Hepatocyte (in vitro differentiated cells): ENCODE measurements around the gene IGF1. TPM values are rescaled to one million over a fixed set of nuclear protein-coding genes. Genes with fewer than 3 reads are reported as not detected.
"Not testable (repeated sequence)": the region's sequence is repeated elsewhere in the genome, so short reads cannot be mapped to it uniquely, and the experiment has no call there.

Source experiments
- DNase-seq: peaks from one replicate; pipeline ENCODE4 v3.0.0-alpha.2; 2016; ENCODE audit warnings: low spot score
- H2AFZ ChIP-seq: fragments of 200-600 bp; sonication (generic); 2 replicates; pipeline ENCODE4 v1.6.0; 2016; ENCODE audit warnings: antibody characterized with exemption, mild to moderate bottlenecking
- H3K27ac ChIP-seq: fragments of 200-600 bp; sonication (generic); 2 replicates; pipeline ENCODE4 v1.5.1; 2016; ENCODE audit warnings: mild to moderate bottlenecking
- H3K27me3 ChIP-seq: fragments of 200-600 bp; sonication (generic); 2 replicates; pipeline ENCODE4 v1.6.1; 2016
- H3K36me3 ChIP-seq: fragments of 200-600 bp; sonication (generic); replicated peaks from 2 replicates; pipeline ENCODE4 v1.5.1; 2016; ENCODE audit warnings: low read depth; ENCODE audit not compliant: insufficient read depth
- H3K4me1 ChIP-seq: fragments of 200-600 bp; sonication (generic); 2 replicates; pipeline ENCODE4 v1.5.1; 2016; ENCODE audit warnings: mild to moderate bottlenecking, moderate library complexity; ENCODE audit not compliant: insufficient read depth
- H3K4me2 ChIP-seq: fragments of 200-600 bp; sonication (generic); 2 replicates; pipeline ENCODE4 v1.6.0; 2016
- H3K4me3 ChIP-seq: fragments of 200-600 bp; sonication (generic); 2 replicates; pipeline ENCODE4 v1.5.1; 2016; ENCODE audit warnings: mild to moderate bottlenecking
- H3K79me2 ChIP-seq: fragments of 200-600 bp; sonication (generic); 2 replicates; pipeline ENCODE4 v1.6.0; 2017; ENCODE audit warnings: mild to moderate bottlenecking
- H3K9me2 ChIP-seq: fragments of 200-600 bp; sonication (generic); replicated peaks from 2 replicates; pipeline ENCODE4 v1.6.0; 2017; ENCODE audit warnings: mild to moderate bottlenecking; ENCODE audit not compliant: insufficient read depth
- H3K9me3 ChIP-seq: fragments of 200-600 bp; sonication (generic); 2 replicates; pipeline ENCODE4 v1.5.1; 2016; ENCODE audit warnings: low read depth, mild to moderate bottlenecking
- H4K20me1 ChIP-seq: fragments of 200-600 bp; sonication (generic); 2 replicates; pipeline ENCODE4 v1.6.0; 2016; ENCODE audit warnings: mild to moderate bottlenecking; ENCODE audit not compliant: insufficient read depth, poor library complexity, severe bottlenecking
- EZH2 ChIP-seq: fragments of 200-600 bp; sonication (generic); IDR thresholded peaks from 2 replicates; pipeline ENCODE4 v1.6.1; 2016; ENCODE audit warnings: antibody characterized with exemption, mild to moderate bottlenecking, borderline replicate concordance
- EZH2phosphoT487 ChIP-seq: fragments of 200-600 bp; sonication (generic); IDR thresholded peaks from one replicate; pipeline ENCODE4 v1.6.1; 2018; ENCODE audit warnings: antibody characterized with exemption, mild to moderate bottlenecking, low read depth, moderate library complexity; ENCODE audit not compliant: unreplicated experiment, severe bottlenecking
- WGBS: methylation state at CpG from one replicate; pipeline ENCODE4 v1.1.6; 2016; ENCODE audit warnings: low lambda C conversion rate; ENCODE audit errors: missing lambda C conversion rate; 5-methylcytosine and 5-hydroxymethylcytosine counted together
- polyA plus RNA-seq: library from polyadenylated mRNA; unstranded; fragments of >200 nt; fragmentation: Nextera tagmentation; extraction: Ambion mirVana; gene quantifications from 2 replicates; pipeline ENCODE4 v1.2.1, GENCODE V29; 2016
- total RNA-seq: library from RNA; depleted of rRNA; stranded (reverse); fragments of >200 nt; gene quantifications from 2 replicates; pipeline ENCODE4 v1.2.3, GENCODE V29; 2014
- TF ChIP-seq, protein P1 (sequence below): fragments of 200-600 bp; sonication (generic); IDR thresholded peaks from 2 replicates; pipeline ENCODE4 v1.5.1; 2016; ENCODE audit warnings: antibody characterized with exemption, mild to moderate bottlenecking; ENCODE audit not compliant: poor library complexity

The IGF1 gene
- total and polyA plus RNA-seq, 2 experiments from 2014 or later = 10.0 to 12.0 TPM

DNA sequence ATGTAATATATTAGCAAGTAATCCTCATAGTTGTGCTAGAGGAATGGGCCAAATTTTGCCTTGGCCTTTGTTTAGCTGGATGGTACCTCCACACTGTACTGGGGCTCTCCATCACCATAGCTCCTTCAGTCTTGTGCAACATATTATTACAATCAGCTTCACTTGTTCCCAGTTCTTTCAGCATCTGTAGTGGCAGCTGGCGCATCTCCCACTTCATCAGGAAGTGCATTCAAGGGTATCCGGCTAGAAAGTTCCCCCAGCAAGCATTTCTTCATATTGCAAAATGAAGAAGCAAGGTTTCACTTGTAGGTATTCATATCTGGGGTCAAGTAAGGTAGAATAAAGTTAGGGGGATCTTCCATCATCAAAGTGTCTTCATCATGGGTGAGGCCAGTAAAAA lies 123.7 kb downstream of the IGF1 start:
- Histone ChIP-seq H3K27ac (no peak overlapping the region), H3K4me2 (no peak overlapping the region), H3K9me3 (no peaks in the 10 kb centered on the region), H3K4me1 (no peaks in the 10 kb centered on the region), H4K20me1 (no peaks in the 10 kb centered on the region), H3K9me2 (no peaks in the 10 kb centered on the region), H3K4me3 (no peak overlapping the region), H3K36me3 (no peaks in the 10 kb centered on the region), H3K27me3 (no peaks in the 10 kb centered on the region), H2AFZ (no peak overlapping the region), H3K79me2 (no peaks in the 10 kb centered on the region)
- TF ChIP-seq EZH2 = no peak
- TF ChIP-seq EZH2phosphoT487 = no peak
- TF ChIP-seq, protein P1, sequence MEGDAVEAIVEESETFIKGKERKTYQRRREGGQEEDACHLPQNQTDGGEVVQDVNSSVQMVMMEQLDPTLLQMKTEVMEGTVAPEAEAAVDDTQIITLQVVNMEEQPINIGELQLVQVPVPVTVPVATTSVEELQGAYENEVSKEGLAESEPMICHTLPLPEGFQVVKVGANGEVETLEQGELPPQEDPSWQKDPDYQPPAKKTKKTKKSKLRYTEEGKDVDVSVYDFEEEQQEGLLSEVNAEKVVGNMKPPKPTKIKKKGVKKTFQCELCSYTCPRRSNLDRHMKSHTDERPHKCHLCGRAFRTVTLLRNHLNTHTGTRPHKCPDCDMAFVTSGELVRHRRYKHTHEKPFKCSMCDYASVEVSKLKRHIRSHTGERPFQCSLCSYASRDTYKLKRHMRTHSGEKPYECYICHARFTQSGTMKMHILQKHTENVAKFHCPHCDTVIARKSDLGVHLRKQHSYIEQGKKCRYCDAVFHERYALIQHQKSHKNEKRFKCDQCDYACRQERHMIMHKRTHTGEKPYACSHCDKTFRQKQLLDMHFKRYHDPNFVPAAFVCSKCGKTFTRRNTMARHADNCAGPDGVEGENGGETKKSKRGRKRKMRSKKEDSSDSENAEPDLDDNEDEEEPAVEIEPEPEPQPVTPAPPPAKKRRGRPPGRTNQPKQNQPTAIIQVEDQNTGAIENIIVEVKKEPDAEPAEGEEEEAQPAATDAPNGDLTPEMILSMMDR = no peak
- no peak for DNase-seq
- WGBS = 92% methylated on average over 2 of the region's 2 CpGs

DNA sequence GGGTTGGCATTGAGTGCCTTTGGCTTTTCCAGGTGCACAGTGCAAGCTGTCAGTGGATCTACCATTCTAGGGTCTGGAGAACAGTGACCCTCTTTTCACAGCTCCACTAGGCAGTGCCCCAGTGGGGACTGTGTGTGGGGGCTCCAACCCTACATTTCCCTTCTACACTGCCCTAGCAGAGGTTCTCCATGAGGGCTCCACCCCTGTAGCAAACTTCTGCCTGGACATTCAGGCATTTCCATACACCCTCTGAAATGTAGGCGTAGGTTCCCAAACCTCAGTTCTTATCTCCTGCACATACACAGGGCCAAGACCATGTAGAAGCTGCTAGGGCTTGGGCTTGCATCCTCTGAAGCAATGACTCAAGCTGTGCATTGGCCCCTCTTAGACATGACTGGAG lies 126.1 kb downstream of the IGF1 start:
- 100% methylated on average over 1 of the region's 1 CpG for WGBS
- H3K27ac ChIP-seq, H4K20me1 ChIP-seq, H3K36me3 ChIP-seq, H2AFZ ChIP-seq, H3K27me3 ChIP-seq, H3K4me2 ChIP-seq, H3K9me2 ChIP-seq, H3K9me3 ChIP-seq, H3K4me3 ChIP-seq, DNase-seq, H3K79me2 ChIP-seq, H3K4me1 ChIP-seq: not testable (repeated sequence)

DNA sequence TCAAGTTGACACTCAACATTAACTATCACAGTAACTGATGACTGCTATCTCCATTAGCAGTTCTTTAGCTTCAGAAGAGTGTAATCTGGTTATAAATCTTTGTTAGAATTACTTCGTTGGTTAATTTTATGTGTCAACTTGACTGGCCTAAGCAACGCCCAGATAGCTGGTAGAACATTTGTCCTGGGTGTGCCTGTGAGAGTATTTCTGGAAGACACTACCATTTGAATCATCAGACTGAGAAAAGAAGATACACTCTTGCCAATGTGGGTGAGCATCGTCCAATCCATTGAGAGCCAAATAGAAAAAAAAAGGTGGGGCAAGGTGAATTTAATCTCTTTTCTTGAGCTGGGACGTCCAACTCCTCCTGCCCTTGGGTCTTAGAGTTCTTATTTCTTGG lies 129.0 kb downstream of the IGF1 start:
- Histone ChIP-seq H3K27ac (no peak overlapping the region), H3K9me3 (no peaks in the 10 kb centered on the region), H3K4me1 (no peaks in the 10 kb centered on the region), H3K4me2 (no peak overlapping the region), H4K20me1 (no peaks in the 10 kb centered on the region), H2AFZ (no peak overlapping the region), H3K79me2 (no peaks in the 10 kb centered on the region), H3K36me3 (no peaks in the 10 kb centered on the region), H3K4me3 (no peak overlapping the region), H3K27me3 (no peaks in the 10 kb centered on the region), H3K9me2 (no peaks in the 10 kb centered on the region)
- no peak for DNase-seq
- TF ChIP-seq, protein P1 = no peak
- TF ChIP-seq EZH2phosphoT487 (no peak), EZH2 (no peak)
- 92% methylated on average over 4 of the region's 4 CpGs for WGBS

DNA sequence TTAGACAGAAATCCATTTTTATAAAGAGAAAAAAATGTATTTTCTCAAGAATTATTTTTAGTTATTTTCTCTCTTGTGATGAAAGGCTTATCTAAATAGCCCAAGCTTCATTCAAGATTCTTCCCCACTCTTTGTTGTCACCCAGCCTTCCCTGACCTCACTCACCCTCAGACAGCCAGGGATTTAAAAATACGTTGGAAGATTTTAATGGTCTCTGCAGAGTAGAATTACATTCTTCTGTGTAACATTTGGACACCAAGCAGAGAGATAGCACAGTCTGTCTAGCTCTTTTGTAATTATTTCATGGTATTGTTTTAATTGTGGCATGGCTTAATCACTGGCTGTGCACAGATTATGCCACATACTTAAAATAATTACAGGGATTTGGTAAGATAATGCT lies 130.3 kb downstream of the IGF1 start:
- Histone ChIP-seq H3K27me3 (no peaks in the 10 kb centered on the region), H3K27ac (no peak overlapping the region), H3K36me3 (no peaks in the 10 kb centered on the region), H2AFZ (no peak overlapping the region), H3K9me3 (no peaks in the 10 kb centered on the region), H3K4me2 (no peak overlapping the region), H3K79me2 (no peaks in the 10 kb centered on the region), H4K20me1 (no peaks in the 10 kb centered on the region), H3K9me2 (no peaks in the 10 kb centered on the region), H3K4me3 (no peak overlapping the region), H3K4me1 (no peaks in the 10 kb centered on the region)
- DNase-seq = no peak
- TF ChIP-seq, protein P1 = no peak
- TF ChIP-seq EZH2phosphoT487 (no peak), EZH2 (no peak)
- 39% methylated on average over 1 of the region's 1 CpG for WGBS
